Measurements from ENCODE around the gene VSTM5.

VSTM5 gene

GRCh38 chr11:93842461-93842860 lies 8.0 kb downstream of the VSTM5 start:
- no peak for DNase-seq (ENCODE audit: low spot score)

GRCh38 chr11:93842034-93842433 lies 8.4 kb downstream of the VSTM5 start:
- DNase-seq (ENCODE audit: low spot score): no peak

- no peak for DNase-seq (ENCODE audit: low spot score)
These were observed 9.0 kb downstream of the VSTM5 start for GRCh38 chr11:93841446-93841845.

- DNase-seq (ENCODE audit: low spot score): no peak
These were observed 9.4 kb downstream of the VSTM5 start for GRCh38 chr11:93840981-93841380.

GRCh38 chr11:93840180-93840579 lies 10.2 kb downstream of the VSTM5 start:
- no peak for DNase-seq (ENCODE audit: low spot score)

GRCh38 chr11:93838967-93839366 lies 11.5 kb downstream of the VSTM5 start:
- no peak for DNase-seq (ENCODE audit: low spot score)

GRCh38 chr11:93832780-93833179 lies 17.6 kb downstream of the VSTM5 start:
- no peak for DNase-seq (ENCODE audit: low spot score)

GRCh38 chr11:93831343-93832127 lies 18.9 kb downstream of the VSTM5 start:
- DNase-seq (ENCODE audit: low spot score): no peak

- DNase-seq (ENCODE audit: low spot score): no peak
These were observed 20.8 kb downstream of the VSTM5 start for GRCh38 chr11:93829598-93829997.

- no peak for DNase-seq (ENCODE audit: low spot score)
These were observed 23.1 kb downstream of the VSTM5 start for GRCh38 chr11:93827363-93827762.

- DNase-seq (ENCODE audit: low spot score): no peak
These were observed 27.2 kb downstream of the VSTM5 start for GRCh38 chr11:93823210-93823609.

- no peak for DNase-seq (ENCODE audit: low spot score)
These were observed 28.1 kb downstream of the VSTM5 start for GRCh38 chr11:93822359-93822758.

GRCh38 chr11:93821617-93822016 lies 28.8 kb downstream of the VSTM5 start:
- DNase-seq (ENCODE audit: low spot score): no peak

GRCh38 chr11:93820847-93821246 lies 29.6 kb downstream of the VSTM5 start:
- no peak for DNase-seq (ENCODE audit: low spot score)

- DNase-seq (ENCODE audit: low spot score): no peak
These were observed 30.3 kb downstream of the VSTM5 start for GRCh38 chr11:93819966-93820695.

- DNase-seq (ENCODE audit: low spot score): no peak
These were observed 32.7 kb downstream of the VSTM5 start for GRCh38 chr11:93817426-93818348.

- no peak for DNase-seq (ENCODE audit: low spot score)
These were observed 35.3 kb downstream of the VSTM5 start for GRCh38 chr11:93814966-93815633.

- no peak for DNase-seq (ENCODE audit: low spot score)
These were observed 36.4 kb downstream of the VSTM5 start for GRCh38 chr11:93813974-93814373.

- DNase-seq (ENCODE audit: low spot score): no peak
These were observed 42.4 kb downstream of the VSTM5 start for GRCh38 chr11:93807980-93808379.

- DNase-seq (ENCODE audit: low spot score): no peak
These were observed 45.5 kb downstream of the VSTM5 start for GRCh38 chr11:93804879-93805278.

GRCh38 chr11:93801366-93801765 lies 49.1 kb downstream of the VSTM5 start:
- no peak for DNase-seq (ENCODE audit: low spot score)

Measured in pons (tissue), 1 donor.